Measurements from ENCODE around the gene EFCAB9. TPM values are rescaled to one million over a fixed set of nuclear protein-coding genes. Genes with fewer than 3 reads are reported as not detected.

Gene EFCAB9
- total and polyA plus RNA-seq, 4 donors = not detected

- TF ChIP-seq HNF4A (conservative IDR thresholded peaks at IDR 0.05) (no peak), EGR1 (IDR thresholded peaks at IDR 0.05; ENCODE audit: low read depth in 2 of 2) (no peak), FOXA2 (IDR thresholded peaks at IDR 0.05) (no peak), MAX (IDR thresholded peaks at IDR 0.05) (no peak), JUND (IDR thresholded peaks at IDR 0.05) (no peak), HNF4G (IDR thresholded peaks at IDR 0.05) (no peak), TAF1 (conservative IDR thresholded peaks at IDR 0.05) (no peak), CTCF (IDR thresholded peaks at IDR 0.05; ENCODE audit: low read depth, low read length, missing input control) (no peak), NR2F2 (IDR thresholded peaks at IDR 0.05) (no peak), RAD21 (IDR thresholded peaks at IDR 0.05) (no peak), RXRA (IDR thresholded peaks at IDR 0.05) (no peak), ATF3 (IDR thresholded peaks at IDR 0.05) (no peak)
- DNase-seq (ENCODE audit: low spot score) = no peak
- peaks cover 0 to 5% (median 2%) of the 10 kb centered on the region in 4 donors for H3K4me1 ChIP-seq (ENCODE audit: control insufficient read depth in 4 of 4, insufficient read depth in 4 of 4, low read length in 3 of 4)
- no peaks in the 10 kb centered on the region for H3K36me3 ChIP-seq (ENCODE audit: control insufficient read depth in 4 of 4, insufficient read depth in 3 of 4, low read depth in 1 of 4, low read length in 3 of 4)
- WGBS = 76% methylated on average over 12 of the region's 12 CpGs
- H3K27ac ChIP-seq (ENCODE audit: low read depth in 1 of 2, low read length in 2 of 2) = no peak overlapping the region
- no peak overlapping the region for H3K4me3 ChIP-seq (ENCODE audit: low read depth in 1 of 3, low read length in 3 of 3)
- H3K9me3 ChIP-seq (ENCODE audit: control insufficient read depth in 4 of 4, low read length in 3 of 4) = no peaks in the 10 kb centered on the region
- H3K27me3 ChIP-seq (ENCODE audit: control insufficient read depth in 4 of 4, insufficient read depth in 4 of 4, low read length in 3 of 4) = no peaks in the 10 kb centered on the region
- H3K9ac ChIP-seq (ENCODE audit: low read depth in 1 of 2, low read length in 2 of 2) = no peak overlapping the region
Observed at GRCh38 chr5:172172912-172173563, 20.9 kb upstream of the EFCAB9 start.

- DNase-seq (ENCODE audit: low spot score) = no peak
- Histone ChIP-seq H3K36me3 (ENCODE audit: control insufficient read depth in 4 of 4, insufficient read depth in 3 of 4, low read depth in 1 of 4, low read length in 3 of 4) (no peaks in the 10 kb centered on the region), H3K9me3 (ENCODE audit: control insufficient read depth in 4 of 4, low read length in 3 of 4) (no peaks in the 10 kb centered on the region), H3K4me3 (ENCODE audit: low read depth in 1 of 3, low read length in 3 of 3) (no peak overlapping the region), H3K27ac (ENCODE audit: low read depth in 1 of 2, low read length in 2 of 2) (no peak overlapping the region), H3K4me1 (ENCODE audit: control insufficient read depth in 4 of 4, insufficient read depth in 4 of 4, low read length in 3 of 4) (peaks cover 0 to 5% (median 2%) of the 10 kb centered on the region in 4 donors), H3K27me3 (ENCODE audit: control insufficient read depth in 4 of 4, insufficient read depth in 4 of 4, low read length in 3 of 4) (no peaks in the 10 kb centered on the region), H3K9ac (ENCODE audit: low read depth in 1 of 2, low read length in 2 of 2) (no peak overlapping the region)
- 82% methylated on average over 12 of the region's 12 CpGs for WGBS
- TF ChIP-seq JUND (IDR thresholded peaks at IDR 0.05) (no peak), FOXA2 (IDR thresholded peaks at IDR 0.05) (no peak), EGR1 (IDR thresholded peaks at IDR 0.05; ENCODE audit: low read depth in 2 of 2) (no peak), TAF1 (conservative IDR thresholded peaks at IDR 0.05) (no peak), ATF3 (IDR thresholded peaks at IDR 0.05) (no peak), RXRA (IDR thresholded peaks at IDR 0.05) (no peak), ZBTB33 (IDR thresholded peaks at IDR 0.05) (no peak), MAX (IDR thresholded peaks at IDR 0.05) (no peak), YY1 (IDR thresholded peaks at IDR 0.05) (no peak), REST (IDR thresholded peaks at IDR 0.05) (no peak), SP1 (IDR thresholded peaks at IDR 0.05) (no peak), RAD21 (IDR thresholded peaks at IDR 0.05) (no peak), GABPA (IDR thresholded peaks at IDR 0.05 in 1 of 2, conservative IDR thresholded peaks at IDR 0.05 in 1 of 2) (no peak), HNF4G (IDR thresholded peaks at IDR 0.05) (no peak), NR2F2 (IDR thresholded peaks at IDR 0.05) (no peak), HNF4A (conservative IDR thresholded peaks at IDR 0.05) (no peak)
Observed at GRCh38 chr5:172173564-172174153, 20.3 kb upstream of the EFCAB9 start.
